Breast epithelium (tissue), 4 donors: ENCODE measurements around the gene HSD17B13. TPM values are rescaled to one million over a fixed set of nuclear protein-coding genes. Genes with fewer than 3 reads are reported as not detected.
"Not testable (repeated sequence)": the region's sequence is repeated elsewhere in the genome, so short reads cannot be mapped to it uniquely, and the experiment has no call there.

Experiments used
- DNase-seq, 2 donors: peaks; one replicate each; pipeline ENCODE4 v3.0.0-alpha.2; 2019; ENCODE audit warnings: low spot score in 2 of 2
- H3K27ac ChIP-seq, 2 donors: fragments of 200-600 bp; sonication (generic) in 1 of 2; one replicate each; pipeline ENCODE4 v1.5.1; 2016 to 2019; ENCODE audit warnings: mild to moderate bottlenecking in 1 of 2
- H3K27me3 ChIP-seq, 2 donors: fragments of 200-600 bp; sonication (generic) in 1 of 2; one replicate each; pipeline versions ENCODE4 v1.5.1 to v1.6.0; 2017 to 2019; ENCODE audit warnings: control low read depth in 1 of 2, mild to moderate bottlenecking in 1 of 2
- H3K36me3 ChIP-seq: fragments of 200-600 bp; one replicate; pipeline ENCODE4 v1.5.1; 2019
- H3K4me1 ChIP-seq, 2 donors: fragments of 200-600 bp; sonication (generic); one replicate each; pipeline ENCODE4 v1.5.1; 2016 to 2019; ENCODE audit warnings: control low read depth in 1 of 2
- H3K4me3 ChIP-seq, 3 donors: fragments of 200-600 bp; sonication (generic); 1 replicate in 2 of 3; 2 replicates in 1 of 3; pipeline ENCODE4 v1.5.1; 2016 to 2019; ENCODE audit warnings: mild to moderate bottlenecking in 3 of 3, moderate library complexity in 2 of 3
- H3K9me3 ChIP-seq, 2 donors: fragments of 200-600 bp; sonication (generic) in 1 of 2; one replicate each; pipeline ENCODE4 v1.5.1; 2016 to 2019; ENCODE audit warnings: control low read depth in 1 of 2
- POLR2A ChIP-seq: fragments of 450-650 bp; IDR thresholded peaks from one replicate; pipeline ENCODE4 v1.6.1; 2016; ENCODE audit warnings: antibody characterized with exemption, mild to moderate bottlenecking, moderate library complexity
- POLR2AphosphoS5 ChIP-seq, 3 donors: sonication (generic); formaldehyde crosslinking; IDR thresholded peaks; one replicate each; pipeline ENCODE4 v1.6.1; 2017; ENCODE audit warnings: antibody characterized with exemption in 3 of 3
- intact Hi-C: fragments of 100-400 bp; cut with DNase I; formaldehyde crosslinking; loops from one replicate; pipeline ENCODE4 v1.15.1; 2023; ENCODE audit warnings: low total_unique reads
- total RNA-seq, 3 donors: library from RNA; depleted of rRNA; stranded (reverse); fragments of >200 nt; gene quantifications; one replicate each; pipeline ENCODE4 v1.1.0, GENCODE V29; 2016
- TF ChIP-seq, protein P1 (sequence below), 3 donors: fragments of 450-650 bp; IDR thresholded peaks; one replicate each; pipeline ENCODE4 v1.5.1; 2016 to 2017; ENCODE audit warnings: antibody characterized with exemption in 3 of 3, mild to moderate bottlenecking in 3 of 3, moderate library complexity in 3 of 3

HSD17B13 gene
- total RNA-seq, 3 donors from 2014 or later: 0.59 to 5.1 (median 1.6) TPM

DNA sequence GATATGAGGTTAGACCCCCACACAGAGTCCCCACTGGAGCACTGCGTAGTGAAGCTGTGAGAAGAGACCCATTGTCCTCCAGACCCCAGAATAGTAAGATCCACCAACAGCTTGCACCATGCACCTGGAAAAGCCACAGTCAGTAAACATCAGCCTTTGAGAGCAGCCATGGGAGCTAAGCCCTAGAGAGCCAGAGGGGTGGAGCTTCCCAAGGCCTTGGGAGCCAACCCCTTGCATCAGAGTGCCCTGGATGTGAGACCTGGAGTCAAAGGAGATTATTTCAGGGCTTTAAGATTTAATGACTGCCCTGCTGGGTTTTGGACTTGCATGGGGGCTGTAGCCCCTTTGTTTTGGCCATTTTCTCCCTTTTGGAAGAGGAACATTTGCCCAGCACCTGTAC lies 35.7 kb downstream of the HSD17B13 start:
- intact Hi-C loops: no loop called here

DNA sequence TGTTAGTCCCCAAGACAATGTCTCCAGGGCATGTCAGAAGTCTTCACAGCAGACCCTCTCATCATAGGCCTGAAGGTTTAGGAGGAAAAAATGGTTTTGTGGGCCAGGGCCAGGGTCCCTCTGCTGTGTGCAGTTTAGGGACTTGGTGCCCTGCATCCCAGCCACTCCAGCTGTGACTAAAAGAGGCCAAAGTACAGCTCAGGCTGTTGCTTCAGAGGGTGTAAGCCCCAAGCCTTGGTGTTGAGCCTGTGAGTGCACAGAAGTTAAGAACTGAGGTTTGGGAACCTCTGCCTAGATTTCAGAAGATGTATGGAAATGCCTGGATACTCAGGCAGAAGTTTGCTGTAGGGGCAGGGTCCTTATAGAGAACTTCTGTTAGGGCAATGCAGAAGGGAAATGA lies 38.4 kb downstream of the HSD17B13 start:
- H3K4me1 ChIP-seq, H3K27me3 ChIP-seq, intact Hi-C loops, H3K4me3 ChIP-seq, H3K36me3 ChIP-seq, H3K27ac ChIP-seq, DNase-seq: not testable (repeated sequence)
- H3K9me3 ChIP-seq: peaks cover 21 to 29% of the 10 kb centered on the region in 2 donors

More for the DNA sequence above, 35.7 kb downstream of the HSD17B13 start:
- Histone ChIP-seq H3K27me3 (no peaks in the 10 kb centered on the region), H3K4me3 (no peak overlapping the region), H3K27ac (no peak overlapping the region), H3K4me1 (no peaks in the 10 kb centered on the region), H3K9me3 (peaks cover 21 to 29% of the 10 kb centered on the region in 2 donors), H3K36me3 (no peaks in the 10 kb centered on the region)
- TF ChIP-seq, protein P1, sequence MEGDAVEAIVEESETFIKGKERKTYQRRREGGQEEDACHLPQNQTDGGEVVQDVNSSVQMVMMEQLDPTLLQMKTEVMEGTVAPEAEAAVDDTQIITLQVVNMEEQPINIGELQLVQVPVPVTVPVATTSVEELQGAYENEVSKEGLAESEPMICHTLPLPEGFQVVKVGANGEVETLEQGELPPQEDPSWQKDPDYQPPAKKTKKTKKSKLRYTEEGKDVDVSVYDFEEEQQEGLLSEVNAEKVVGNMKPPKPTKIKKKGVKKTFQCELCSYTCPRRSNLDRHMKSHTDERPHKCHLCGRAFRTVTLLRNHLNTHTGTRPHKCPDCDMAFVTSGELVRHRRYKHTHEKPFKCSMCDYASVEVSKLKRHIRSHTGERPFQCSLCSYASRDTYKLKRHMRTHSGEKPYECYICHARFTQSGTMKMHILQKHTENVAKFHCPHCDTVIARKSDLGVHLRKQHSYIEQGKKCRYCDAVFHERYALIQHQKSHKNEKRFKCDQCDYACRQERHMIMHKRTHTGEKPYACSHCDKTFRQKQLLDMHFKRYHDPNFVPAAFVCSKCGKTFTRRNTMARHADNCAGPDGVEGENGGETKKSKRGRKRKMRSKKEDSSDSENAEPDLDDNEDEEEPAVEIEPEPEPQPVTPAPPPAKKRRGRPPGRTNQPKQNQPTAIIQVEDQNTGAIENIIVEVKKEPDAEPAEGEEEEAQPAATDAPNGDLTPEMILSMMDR (IDR thresholded peaks at IDR 0.05): no peak
- TF ChIP-seq POLR2A: no peak
- TF ChIP-seq POLR2AphosphoS5 (IDR thresholded peaks at IDR 0.05): no peak
- no peak for DNase-seq

DNA sequence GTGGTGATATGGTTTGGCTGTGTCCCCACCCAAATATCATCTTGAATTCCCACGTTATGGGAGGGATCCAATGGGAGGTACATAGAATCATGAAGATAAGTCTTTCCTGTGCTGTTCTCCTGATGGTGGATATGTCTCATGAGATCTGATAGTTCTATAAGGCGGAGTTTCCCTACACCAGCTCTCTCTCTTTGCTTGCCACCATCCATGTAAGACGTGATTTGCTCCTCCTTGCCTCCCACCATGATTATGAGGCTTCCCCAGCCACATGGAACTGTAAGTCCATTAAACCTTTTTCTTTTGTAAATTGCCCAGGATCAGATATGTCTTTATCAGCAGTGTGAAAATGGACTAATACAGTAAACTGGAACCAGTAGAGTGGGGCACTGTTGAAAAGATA lies 39.5 kb downstream of the HSD17B13 start:
- H3K27me3 ChIP-seq: no peaks in the 10 kb centered on the region
- H3K27ac ChIP-seq: no peak overlapping the region
- peaks cover 21 to 29% of the 10 kb centered on the region in 2 donors for H3K9me3 ChIP-seq
- no peak overlapping the region for H3K4me3 ChIP-seq
- no peak for DNase-seq
- TF ChIP-seq POLR2AphosphoS5 (IDR thresholded peaks at IDR 0.05): no peak
- TF ChIP-seq, protein P1 (IDR thresholded peaks at IDR 0.05): no peak
- TF ChIP-seq POLR2A: no peak
- no peaks in the 10 kb centered on the region for H3K4me1 ChIP-seq
- H3K36me3 ChIP-seq: no peaks in the 10 kb centered on the region
- intact Hi-C loops: no loop called here

DNA sequence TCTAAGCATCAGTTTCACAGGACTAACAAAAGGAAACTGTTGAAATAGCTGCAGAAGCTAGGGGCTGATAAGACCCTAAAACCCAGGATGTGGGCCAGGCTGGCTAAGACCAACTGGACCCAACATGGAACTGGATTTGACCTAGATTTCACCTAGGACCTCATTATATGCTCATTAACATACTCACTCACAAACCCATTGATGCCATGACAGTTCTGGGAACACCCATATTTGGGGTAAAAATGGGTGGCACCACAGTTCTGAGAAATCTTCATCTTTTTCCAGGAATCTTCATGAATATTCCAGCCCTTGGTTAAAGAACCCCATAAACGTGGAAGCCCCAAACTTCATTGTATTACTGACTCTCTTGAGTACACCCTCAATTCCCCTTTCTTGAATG lies 41.1 kb downstream of the HSD17B13 start:
- intact Hi-C loops: no loop called here
- no peaks in the 10 kb centered on the region for H3K27me3 ChIP-seq
- no peak overlapping the region for H3K4me3 ChIP-seq
- TF ChIP-seq POLR2AphosphoS5 (IDR thresholded peaks at IDR 0.05): no peak
- no peak for TF ChIP-seq POLR2A
- no peak for DNase-seq
- no peak overlapping the region for H3K27ac ChIP-seq
- peaks cover 15 to 23% of the 10 kb centered on the region in 2 donors for H3K9me3 ChIP-seq
- H3K36me3 ChIP-seq: no peaks in the 10 kb centered on the region
- no peaks in the 10 kb centered on the region for H3K4me1 ChIP-seq

- intact Hi-C loops: no loop called here
These were observed 44.3 kb downstream of the HSD17B13 start for GRCh38 chr4:87278335-87278794.

DNA sequence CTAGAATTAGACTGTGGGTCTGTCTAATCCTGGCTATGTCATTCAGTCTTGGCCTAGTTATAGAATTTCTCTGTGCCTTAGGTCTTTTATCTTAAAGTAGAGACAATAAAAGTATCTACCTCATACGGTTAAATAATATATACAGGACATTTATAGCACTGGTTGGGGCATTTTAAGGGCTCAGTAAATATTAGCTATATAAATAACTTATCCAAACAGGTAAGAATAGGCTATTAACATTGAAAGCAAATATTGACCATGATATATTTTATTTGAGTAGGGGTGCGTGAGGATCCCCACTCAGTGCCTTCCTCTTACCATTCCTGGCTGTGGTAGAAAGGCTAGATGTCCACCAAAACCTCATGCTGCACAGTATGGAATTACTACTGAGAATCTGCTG lies 47.4 kb downstream of the HSD17B13 start:
- Histone ChIP-seq H3K4me3 (no peak overlapping the region), H3K9me3 (no peaks in the 10 kb centered on the region), H3K27me3 (no peaks in the 10 kb centered on the region), H3K4me1 (no peaks in the 10 kb centered on the region), H3K36me3 (no peaks in the 10 kb centered on the region), H3K27ac (no peak overlapping the region)
- intact Hi-C loops: no loop called here
- no peak for DNase-seq
- TF ChIP-seq POLR2AphosphoS5 (IDR thresholded peaks at IDR 0.05) (no peak), POLR2A (no peak)
- TF ChIP-seq, protein P1 (IDR thresholded peaks at IDR 0.05): no peak

More at GRCh38 chr4:87278335-87278794, 44.3 kb downstream of the HSD17B13 start:
- no peaks in the 10 kb centered on the region for H3K36me3 ChIP-seq
- TF ChIP-seq, protein P1 (IDR thresholded peaks at IDR 0.05): no peak
- TF ChIP-seq POLR2A (no peak), POLR2AphosphoS5 (IDR thresholded peaks at IDR 0.05) (no peak)
- no peak overlapping the region for H3K27ac ChIP-seq
- H3K4me1 ChIP-seq: no peaks in the 10 kb centered on the region
- no peak overlapping the region for H3K4me3 ChIP-seq
- H3K9me3 ChIP-seq: no peaks in the 10 kb centered on the region
- H3K27me3 ChIP-seq: no peaks in the 10 kb centered on the region
- DNase-seq: no peak
